Stimulated activated CD4-positive, alpha-beta T cell treated with anti-CD3 and anti-CD28 coated beads, Interleukin-2, amount 100 ng/mL, for 48 hours (primary cell): Measurements from ENCODE around the gene CDC42BPG.
A peak's percentile ranks its signal among the peaks of the same experiment; 100 is the strongest.

Experiments
- DNase-seq, 2 donors: peaks; one replicate each; pipeline ENCODE4 v3.0.0-alpha.2; 2020

The CDC42BPG gene

DNA sequence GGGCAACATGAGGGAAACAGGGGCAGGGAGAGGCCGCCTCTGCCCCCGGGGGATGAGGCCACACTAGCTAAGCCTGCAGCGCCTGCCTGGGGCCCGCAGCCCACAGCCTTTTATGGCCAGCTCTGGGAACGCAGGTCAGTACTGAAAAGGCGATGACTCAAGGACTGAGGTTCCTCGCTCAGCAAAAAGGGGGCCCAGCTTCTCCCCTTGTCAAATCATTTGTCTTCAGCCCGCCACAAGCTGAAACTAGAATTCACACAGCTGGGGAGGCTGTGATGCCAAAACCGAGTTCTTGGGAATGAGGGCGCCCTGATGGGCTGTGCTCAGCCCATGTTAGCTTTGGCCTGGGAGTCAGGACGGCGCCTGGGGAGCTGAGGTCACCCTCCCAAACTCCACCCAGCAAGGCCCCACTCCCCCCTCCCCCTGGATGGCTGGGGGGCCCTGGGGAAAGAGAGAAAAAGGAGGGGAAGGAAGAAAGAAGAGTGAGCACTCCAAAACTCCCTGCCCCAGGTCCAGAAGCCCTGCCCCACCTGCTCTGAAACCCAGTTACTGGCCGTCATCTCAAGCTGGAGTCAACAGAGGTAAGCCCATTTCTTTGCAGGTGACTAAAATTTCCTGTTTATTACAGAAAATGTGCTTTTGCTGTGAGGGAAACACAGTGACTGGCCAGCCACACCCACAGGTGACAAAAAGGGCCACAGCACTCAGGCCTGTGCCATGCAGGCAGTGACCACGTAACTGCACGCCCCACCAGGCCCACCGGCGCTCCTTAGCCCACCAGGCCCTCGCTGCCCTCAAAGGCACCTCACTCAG, 20.2 kb upstream of the CDC42BPG start:
- peak in 1 of 2 donors; percentile 60 for DNase-seq

GRCh38 chr11:64864135-64864472, 19.7 kb upstream of the CDC42BPG start:
- no peak for DNase-seq

- no peak for DNase-seq
These were observed 19.1 kb upstream of the CDC42BPG start for GRCh38 chr11:64863391-64864060.

- DNase-seq = no peak
These were observed 18.5 kb upstream of the CDC42BPG start for GRCh38 chr11:64862987-64863390.

DNA sequence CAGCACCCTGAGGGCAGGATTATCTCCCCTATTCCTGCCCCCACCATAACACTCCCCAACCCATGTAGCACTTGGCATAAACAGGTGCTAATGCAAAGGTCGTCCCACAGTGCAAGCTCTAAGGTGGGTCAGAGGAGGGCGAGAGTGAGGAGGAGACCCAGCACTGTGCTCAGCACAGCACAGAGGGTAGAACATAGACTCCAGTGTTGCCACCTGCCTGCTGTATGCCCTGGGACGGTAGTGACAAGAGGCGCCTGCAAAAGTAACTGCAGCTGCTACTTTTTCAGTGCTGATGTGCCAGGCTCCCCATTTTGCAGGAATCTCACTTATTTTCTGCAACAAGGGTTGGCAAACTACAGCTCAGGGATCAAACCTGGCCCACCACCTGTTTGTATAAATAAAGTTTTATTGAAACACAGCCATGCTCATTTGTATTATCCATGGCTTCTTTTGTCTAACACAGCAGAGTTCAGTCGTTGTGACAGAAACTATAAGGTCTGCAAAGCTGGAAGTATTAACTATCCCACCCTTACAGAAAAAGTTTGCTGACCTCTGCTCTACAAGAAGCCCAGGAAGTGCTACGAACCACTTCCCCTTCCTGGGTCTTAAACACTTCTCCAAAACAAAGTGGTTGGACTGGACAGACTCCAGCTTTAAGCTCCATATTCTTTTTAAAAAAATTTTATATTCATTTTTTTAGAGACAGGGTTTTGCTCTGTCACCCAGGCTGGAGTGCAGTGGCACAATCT, 16.9 kb upstream of the CDC42BPG start:
- no peak for DNase-seq

- peak in 1 of 2 donors; percentile 53 for DNase-seq
These were observed 15.3 kb upstream of the CDC42BPG start for GRCh38 chr11:64859542-64860414.

DNA sequence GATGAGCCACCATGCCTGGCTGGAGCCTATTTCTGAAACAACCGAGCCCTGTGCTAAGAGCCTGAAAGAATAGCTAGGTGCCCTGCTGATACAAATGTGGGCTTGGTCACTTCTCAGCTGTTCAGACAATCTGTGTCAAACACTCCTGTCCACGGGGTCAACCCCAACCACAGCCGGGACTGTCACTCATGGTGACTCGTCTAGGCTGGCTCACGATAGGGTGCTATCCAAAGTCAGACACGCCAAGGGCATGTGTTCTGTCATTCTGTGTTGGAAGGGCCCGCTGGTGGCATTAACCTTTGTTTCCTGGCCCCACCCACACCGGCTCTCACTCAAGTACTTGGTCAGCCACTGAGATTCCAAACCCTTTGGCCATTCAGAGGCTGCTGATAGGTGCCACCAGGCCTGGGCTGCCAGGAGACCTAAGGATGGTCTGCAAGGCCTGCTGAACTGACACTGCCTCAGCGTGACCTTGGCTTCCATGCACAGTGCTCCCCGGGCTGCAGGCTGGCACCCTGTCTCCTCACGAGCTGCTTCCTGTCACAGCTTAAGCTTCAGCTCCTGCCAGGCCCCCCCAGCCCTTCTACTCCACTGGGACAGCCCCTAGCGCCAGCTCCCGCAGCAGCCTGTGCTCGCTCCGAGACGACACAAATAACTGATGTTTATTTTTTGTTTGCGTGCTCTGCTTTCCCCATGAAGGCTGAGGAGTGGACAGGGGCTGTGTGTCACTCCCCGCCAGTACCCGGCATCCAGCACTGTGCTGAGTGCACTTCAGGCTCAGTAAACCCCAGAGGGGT, 14.2 kb upstream of the CDC42BPG start:
- no peak for DNase-seq

DNA sequence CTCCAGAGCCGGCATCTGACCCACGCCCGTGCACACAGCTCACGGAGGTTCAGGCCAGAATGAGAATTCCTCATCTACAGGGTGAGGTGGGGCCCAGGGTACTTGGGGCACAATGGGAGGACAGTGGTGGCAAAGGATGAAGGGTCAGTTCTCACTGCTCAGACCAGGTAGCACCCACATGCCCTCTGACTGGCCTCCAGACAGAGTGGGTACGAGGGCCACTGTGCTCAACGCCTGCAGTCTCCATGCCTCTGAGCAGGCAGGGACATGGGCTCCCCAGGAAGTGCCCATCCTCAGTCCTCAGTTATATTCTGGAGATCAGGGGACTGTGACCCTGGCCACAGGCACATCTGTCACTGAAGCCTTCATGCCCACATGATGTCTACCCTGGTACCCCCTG, 13.0 kb upstream of the CDC42BPG start:
- no peak for DNase-seq

- peak in 1 of 2 donors; percentile 64 for DNase-seq
These were observed 12.2 kb upstream of the CDC42BPG start for GRCh38 chr11:64856382-64857227.

DNA sequence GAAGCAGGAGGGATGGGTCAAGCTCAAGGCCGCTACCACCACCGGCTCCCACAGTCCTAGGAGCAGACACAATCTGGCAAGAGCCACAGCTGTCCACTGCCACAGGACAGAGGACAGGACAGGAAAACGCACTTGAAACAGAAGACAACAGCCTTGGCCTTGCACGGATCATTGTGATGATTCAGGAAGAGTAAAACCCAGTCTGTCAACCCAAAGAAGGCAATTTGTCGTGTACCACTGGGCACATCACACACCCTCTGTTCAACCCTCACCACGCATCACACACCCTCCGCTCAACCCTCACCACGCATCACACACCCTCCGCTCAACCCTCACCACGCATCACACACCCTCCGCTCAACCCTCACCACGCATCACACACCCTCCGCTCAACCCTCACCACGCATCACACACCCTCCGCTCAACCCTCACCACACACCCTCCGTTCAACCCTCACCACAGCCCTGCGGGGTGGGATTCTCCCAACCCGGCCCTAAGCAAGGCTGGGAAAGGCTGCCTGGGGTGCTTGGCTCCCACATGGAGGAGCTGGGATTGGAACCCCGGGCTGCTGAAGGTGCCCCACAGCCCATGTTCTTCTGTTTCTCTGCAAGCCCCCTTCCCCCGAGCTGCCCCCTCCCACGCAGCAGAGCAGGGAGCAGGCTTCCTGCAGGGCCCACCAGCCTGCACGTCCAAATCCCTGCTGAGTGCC, 11.3 kb upstream of the CDC42BPG start:
- no peak for DNase-seq

DNA sequence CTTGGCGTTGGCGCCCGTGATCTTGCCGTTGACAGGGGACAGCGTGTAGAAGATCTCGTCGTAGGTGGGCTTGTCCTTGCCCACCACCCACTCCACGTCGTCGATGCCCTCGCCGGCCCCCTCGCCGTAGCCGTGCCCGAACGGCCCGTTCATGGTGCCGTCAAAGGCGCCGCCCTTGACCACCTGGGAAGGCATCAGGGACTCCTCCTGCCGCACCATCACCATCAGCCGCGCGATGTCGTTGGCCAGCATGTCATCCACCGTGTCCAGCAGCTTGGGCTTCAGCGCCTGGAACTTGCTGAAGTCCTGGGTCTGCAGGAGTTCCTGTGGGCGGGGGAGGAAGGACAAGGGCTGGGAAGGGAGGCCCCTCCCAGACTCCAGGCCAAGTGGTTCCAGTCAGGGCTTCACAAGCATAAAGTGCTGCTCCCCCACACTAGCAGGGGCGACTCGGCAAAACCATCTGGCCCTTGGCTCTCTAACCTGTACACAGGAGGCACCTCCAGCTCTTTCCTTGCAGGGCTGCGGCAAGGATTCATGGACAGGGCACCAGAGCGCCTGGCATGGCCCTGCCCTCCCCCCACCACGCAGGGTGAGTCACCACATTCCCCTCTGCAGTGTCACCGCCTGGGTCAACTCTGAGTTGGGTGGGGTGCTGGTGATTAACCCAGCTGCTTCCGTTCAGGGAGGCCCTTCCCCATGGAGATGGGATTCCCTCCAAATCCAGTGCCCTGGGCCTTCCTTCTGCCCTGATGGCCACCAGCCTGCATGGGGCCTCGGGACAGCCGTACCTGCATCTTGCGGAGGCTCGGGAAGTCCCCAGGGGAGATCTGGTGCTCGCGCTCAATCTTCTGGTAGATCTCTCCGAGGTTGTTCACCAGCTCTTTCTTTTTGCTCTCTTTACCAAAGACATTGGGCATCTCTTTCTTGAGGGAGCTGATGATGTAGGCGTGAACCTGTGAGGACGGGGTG, 10.4 kb upstream of the CDC42BPG start:
- DNase-seq = no peak

GRCh38 chr11:64854157-64854533, 9.7 kb upstream of the CDC42BPG start:
- no peak for DNase-seq

- no peak for DNase-seq
These were observed 9.3 kb upstream of the CDC42BPG start for GRCh38 chr11:64853709-64854108.

DNA sequence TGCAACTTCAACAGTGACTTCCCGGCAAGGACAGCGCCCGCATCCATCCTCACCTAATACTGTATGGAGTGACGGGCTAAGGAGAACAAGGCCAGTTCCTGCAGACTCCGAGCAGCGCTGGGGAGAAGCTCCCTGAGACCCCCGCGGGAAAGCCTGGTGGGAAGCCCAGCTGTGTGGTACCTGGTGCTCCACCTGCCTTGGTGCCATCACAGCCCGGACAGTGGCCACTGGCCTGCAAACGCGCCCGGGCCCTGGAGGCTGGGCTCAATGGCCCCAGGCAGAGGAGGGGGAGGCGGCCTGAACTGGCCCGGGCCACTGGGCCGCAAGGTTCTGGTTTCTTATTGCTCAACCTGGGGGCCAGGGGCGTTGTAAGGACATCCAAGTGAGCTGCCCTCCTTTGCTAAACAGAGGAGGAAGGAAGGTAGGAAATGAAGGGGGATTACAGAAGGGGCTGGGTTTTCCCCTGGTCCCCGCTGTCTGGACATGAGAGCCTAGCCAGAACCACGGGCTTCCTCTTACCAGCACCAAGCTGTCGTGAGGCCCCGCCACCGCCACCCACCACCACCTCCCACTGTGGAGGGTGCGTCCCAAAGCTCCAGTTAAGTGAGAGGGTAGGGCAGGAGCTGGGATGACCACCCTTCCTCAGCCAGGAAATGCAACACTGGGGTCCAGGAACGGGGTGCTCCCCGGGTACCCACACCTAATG, 8.5 kb upstream of the CDC42BPG start:
- DNase-seq = no peak

GRCh38 chr11:64851831-64852351, 7.4 kb upstream of the CDC42BPG start:
- no peak for DNase-seq

- DNase-seq = no peak
These were observed 6.6 kb upstream of the CDC42BPG start for GRCh38 chr11:64850979-64851567.

GRCh38 chr11:64849598-64850356, 5.3 kb upstream of the CDC42BPG start:
- DNase-seq = no peak
